ENCODE results near the gene SAP30BP.
A peak's percentile ranks its signal among the peaks of the same experiment; 100 is the strongest.
"Not testable (repeated sequence)": the region's sequence is repeated elsewhere in the genome, so short reads cannot be mapped to it uniquely, and the experiment has no call there.

SAP30BP gene

DNA sequence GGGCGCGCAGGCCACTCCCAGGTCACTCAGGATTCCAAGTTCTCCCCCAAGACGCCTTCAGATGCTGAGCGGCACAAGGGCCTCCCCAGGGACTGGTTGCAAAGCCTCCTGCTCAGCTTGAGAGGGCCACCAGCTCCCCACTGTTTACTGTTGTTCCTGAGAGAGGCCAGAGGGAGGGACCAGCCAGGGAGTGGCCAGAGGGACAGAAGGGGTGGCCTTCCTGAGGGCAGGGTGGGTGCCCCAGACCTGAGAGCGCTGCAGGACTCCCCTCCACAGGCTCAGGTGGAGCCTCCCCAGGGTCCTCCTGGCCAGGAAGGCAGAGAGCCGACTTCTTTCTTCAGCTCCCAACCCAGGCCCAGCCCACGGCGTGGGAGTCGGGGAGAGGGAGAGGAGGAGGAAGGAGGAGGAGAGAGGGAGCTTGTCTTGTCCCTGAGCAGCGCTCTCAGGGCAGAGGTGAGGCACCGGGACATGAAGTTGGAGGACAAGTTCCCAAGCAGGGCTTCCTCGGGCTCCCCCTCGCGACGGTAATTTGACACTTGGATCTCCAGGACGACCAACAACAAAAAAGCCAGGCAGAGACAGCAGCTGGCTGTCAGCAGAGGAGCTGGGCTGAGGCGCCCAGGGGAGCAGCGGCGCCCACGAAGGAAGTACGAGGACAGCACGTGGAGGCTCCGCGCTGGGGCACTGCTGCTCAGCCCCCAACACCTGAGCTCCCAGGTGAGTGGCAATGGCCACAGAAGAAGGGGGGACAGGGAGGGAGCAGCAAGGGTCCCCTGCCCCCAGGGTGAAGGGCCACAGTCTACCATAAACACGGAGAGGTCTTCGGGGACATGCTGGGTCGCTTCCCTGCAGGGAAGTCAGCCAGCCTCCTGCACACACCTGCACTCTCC lies 33.4 kb upstream of the SAP30BP start:
- peak; percentile 98 for DNase-seq (ENCODE audit: low spot score)

- no peak for DNase-seq (ENCODE audit: low spot score)
These were observed 32.8 kb upstream of the SAP30BP start for GRCh38 chr17:75634376-75634740.

- no peak for DNase-seq (ENCODE audit: low spot score)
These were observed 32.2 kb upstream of the SAP30BP start for GRCh38 chr17:75634754-75635609.

- DNase-seq (ENCODE audit: low spot score): no peak
These were observed 31.4 kb upstream of the SAP30BP start for GRCh38 chr17:75635610-75636202.

DNA sequence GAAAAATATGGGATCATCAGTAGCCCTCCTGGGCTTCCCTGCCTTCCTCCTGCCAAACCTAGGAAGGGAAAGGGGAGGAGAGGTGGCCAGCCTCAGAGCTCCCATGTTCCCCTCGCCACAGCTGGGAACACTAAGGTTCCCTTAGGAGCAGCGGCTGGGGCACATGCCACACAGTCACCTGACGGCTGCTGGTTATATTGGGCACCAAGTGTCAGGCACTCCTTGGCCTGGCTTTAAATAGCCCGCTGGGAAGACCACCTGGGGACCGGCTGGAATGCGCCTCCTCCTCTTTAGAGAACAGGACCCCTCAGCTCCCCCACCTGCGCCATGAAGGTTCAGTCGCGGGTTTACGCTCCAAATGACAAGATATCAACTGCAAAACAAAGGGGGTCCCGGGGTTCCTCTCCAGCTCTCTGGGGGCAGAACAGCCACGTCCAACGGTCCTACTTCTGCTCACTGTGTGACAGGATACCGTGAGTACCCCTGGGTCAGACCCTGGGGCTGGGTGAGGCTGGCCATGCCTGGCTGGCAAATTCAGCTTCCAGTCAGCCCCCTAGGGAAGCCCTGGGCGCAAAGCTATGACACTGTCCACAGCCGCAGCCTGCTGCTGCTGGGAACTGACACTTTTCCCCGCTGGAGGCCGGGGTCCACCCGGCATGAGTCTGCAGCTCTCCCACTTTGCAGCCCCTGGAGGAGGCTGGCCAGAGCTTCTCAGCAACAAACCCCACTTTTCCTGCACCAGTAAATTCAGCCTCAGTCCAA lies 30.6 kb upstream of the SAP30BP start:
- DNase-seq (ENCODE audit: low spot score): no peak

GRCh38 chr17:75637143-75637538 lies 30.0 kb upstream of the SAP30BP start:
- no peak for DNase-seq (ENCODE audit: low spot score)

DNA sequence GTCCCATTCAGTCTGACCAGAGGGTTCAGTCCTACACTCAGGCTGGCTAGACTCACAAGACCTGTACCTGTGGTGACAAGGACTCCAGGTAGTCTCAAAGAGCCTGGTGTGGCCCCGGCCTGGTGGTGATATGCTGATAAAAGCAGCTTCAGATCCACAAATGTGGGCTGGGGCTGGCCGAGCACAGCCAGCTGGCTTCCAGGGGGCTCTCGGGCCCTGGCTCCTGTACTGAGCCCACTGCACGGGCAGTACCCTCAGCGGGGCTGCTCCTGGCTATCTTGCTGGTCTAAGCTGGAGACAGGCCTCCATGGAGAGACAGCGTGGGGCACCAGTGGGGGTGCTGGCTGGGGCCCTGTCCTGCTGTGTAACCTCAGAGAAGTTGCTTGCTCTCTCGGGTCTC lies 29.6 kb upstream of the SAP30BP start:
- DNase-seq (ENCODE audit: low spot score): no peak

DNA sequence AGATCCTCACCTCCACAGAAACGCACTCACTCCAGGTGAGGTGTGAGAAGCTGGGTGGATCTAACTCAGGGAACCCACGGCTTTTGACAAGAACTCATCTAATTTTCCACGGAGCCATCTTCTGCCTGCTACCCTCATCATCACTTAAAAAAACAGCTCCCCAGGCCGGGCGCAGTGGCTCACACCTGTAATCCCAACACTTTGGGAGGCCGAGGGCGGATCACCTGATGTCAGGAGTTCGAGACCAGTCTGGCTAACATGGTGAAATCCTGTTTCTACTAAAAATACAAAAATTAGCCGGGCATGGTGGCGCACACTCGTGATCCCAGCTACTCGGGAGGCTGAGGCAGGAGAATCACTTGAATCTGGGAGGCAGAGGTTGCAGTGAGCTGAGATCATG lies 29.1 kb upstream of the SAP30BP start:
- not testable (repeated sequence) for DNase-seq (ENCODE audit: low spot score)

GRCh38 chr17:75638893-75639292 lies 28.2 kb upstream of the SAP30BP start:
- no peak for DNase-seq (ENCODE audit: low spot score)

GRCh38 chr17:75639327-75639726 lies 27.8 kb upstream of the SAP30BP start:
- DNase-seq (ENCODE audit: low spot score): no peak

GRCh38 chr17:75639771-75640555 lies 27.2 kb upstream of the SAP30BP start:
- no peak for DNase-seq (ENCODE audit: low spot score)

DNA sequence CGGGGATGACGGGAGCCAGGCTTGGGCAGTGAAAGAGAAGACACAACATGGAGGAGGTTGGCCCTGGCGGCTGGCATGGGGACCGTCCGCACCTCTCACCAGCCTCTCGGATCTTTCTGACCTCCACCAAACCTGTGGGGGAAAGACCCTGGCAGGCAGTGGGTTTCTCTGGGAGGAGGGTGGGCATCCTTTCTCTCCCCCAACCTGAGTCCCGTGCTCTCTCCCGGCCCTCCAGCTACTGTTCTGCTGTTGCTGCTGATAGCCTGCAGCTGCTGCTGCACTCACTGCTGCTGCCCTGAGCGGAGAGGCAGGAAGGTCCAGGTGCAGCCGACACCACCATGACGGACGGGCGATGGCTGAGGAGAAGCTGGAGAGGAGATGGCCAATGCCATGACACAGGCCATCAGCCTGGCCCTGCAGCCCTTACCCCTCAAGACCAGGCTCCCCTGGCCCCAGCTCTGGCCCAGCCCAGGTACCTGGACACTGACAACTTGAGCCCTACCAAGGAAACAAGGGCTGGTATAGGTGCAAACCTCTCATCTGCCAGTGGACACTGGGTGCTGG lies 26.5 kb upstream of the SAP30BP start:
- no peak for DNase-seq (ENCODE audit: low spot score)

GRCh38 chr17:75641343-75641742 lies 25.8 kb upstream of the SAP30BP start:
- DNase-seq (ENCODE audit: low spot score): no peak

DNA sequence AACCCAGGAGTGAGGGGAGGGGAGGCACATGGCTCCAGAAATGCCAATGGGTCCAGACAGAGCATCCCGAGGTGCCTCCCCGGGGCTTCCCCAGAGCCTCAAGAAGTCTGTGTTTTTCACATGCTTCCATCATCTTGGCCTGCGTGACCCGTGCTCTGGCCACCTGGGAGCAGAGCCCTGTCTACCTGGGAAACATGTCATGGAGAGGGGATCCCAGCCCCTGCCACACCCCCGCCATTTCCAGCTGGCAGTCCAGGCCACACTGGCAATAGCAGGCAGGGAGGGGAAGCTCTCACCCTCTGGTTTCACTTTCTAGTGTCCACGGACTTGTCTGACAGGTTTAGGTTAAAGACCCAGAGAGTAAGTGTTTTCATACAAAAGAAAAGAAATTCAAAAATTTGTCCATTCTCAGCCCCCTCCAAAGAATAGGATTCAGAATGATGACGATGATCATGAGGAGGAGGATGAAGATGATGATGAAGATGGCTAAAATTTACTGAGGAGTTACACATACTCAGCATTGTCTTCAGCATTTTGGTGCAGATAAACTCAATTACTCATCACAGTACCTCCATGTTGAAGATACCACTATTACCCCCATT lies 24.9 kb upstream of the SAP30BP start:
- DNase-seq (ENCODE audit: low spot score): no peak

DNA sequence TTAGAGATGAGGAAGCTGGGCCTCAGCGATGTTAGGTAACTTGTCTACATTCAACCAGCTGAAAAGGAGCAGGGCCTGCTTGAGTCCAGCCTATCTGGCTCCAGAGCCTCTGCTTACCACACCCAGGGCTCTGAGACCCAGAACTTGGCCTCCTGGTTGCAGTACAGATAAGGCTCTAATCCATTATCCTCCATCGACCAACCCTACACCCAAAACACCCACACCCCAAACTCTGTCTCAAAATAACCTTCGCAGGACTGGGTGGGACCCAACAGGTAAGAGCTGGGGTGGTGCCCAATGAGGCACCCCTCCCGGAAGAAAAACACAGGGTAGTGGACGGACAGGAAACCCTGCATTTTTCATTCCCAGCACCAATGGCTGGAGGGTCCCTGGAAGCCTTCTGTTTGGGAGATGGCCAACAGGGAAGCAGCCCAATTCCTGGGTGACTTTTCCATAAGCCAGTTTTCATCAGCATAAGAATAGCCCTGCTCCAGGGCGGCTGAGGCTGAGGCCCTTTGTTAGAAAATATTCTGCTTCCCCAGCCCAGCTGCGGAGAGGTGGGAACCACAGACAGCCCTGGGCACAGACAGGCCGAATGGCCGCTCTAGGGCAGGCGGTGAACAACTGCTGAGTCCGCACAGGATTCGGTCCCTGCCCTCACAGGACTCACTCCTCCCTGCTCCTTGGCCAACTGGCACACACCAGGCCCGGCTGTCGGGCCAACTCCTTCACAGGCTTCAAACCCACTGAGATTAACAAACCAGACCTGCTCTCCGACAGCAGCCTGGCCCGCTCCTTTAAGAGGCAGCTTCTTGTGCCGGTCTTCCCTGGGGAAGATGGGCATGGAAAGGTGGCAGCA lies 24.1 kb upstream of the SAP30BP start:
- no peak for DNase-seq (ENCODE audit: low spot score)

- no peak for DNase-seq (ENCODE audit: low spot score)
These were observed 23.5 kb upstream of the SAP30BP start for GRCh38 chr17:75643643-75644017.

DNA sequence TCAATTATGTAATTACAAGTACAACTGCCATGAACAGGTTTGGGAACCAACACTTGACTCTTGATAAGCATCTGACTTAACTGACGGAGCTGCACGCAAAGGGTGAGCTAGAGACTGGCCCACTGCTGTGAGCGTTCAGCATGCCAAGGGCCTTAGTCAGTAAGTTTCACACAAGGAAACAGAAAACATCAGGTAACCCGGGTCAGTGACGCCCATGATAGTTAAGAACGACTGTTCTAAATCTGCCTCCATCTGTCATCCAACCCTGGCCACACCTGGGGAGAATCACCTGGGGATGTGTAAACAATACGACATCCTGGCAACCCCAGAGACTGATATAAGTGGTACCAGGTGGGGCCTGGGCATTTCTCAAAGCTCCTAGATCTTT lies 21.6 kb upstream of the SAP30BP start:
- no peak for DNase-seq (ENCODE audit: low spot score)

GRCh38 chr17:75645889-75646637 lies 21.1 kb upstream of the SAP30BP start:
- DNase-seq (ENCODE audit: low spot score): no peak

DNA sequence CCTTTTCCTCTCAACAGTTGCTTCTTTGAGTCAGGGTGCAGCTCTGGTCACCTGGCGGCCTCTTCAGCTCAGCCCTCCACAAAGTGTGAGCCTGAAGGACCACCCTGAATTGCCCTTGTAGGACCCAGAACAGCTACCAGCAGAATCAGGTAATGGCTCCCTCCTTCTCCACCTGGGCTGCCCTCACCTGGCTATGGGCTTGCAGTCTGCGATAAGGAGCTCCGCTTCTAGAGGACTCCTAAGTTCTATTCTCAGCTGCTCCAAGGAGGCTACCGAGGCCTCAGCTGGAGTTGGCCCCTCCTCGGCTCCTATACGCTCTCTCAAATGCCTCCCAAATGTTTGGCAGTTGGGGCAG lies 20.5 kb upstream of the SAP30BP start:
- DNase-seq (ENCODE audit: low spot score): no peak
